Measurements from ENCODE around the gene NOL6.

The NOL6 gene

GRCh38 chr9:33480106-33480505 lies 6.4 kb upstream of the NOL6 start:
- no peak for TF ChIP-seq CTCF (IDR thresholded peaks at IDR 0.05; ENCODE audit: control extremely low read depth, extremely low read depth, low read depth, missing control alignments)
- ChIA-PET POLR2A (no interaction called here), CTCF (interaction anchor here (0.6 to 10.0 kb wide), 4 partner anchors 12 to 65 kb away, joined by 3 to 98 read pairs (median 4); no protein-coding TSS in a partner anchor)
- no peak for DNase-seq (ENCODE audit: extremely low spot score)

- POLR2A ChIA-PET, result no interaction called here
- DNase-seq (ENCODE audit: extremely low spot score), result no peak
- CTCF ChIA-PET, result interaction anchor here (1.1 to 10.0 kb wide), 2 partner anchors 12 to 26 kb away, joined by 3 to 98 read pairs; no protein-coding TSS in a partner anchor
- TF ChIP-seq CTCF (IDR thresholded peaks at IDR 0.05; ENCODE audit: control extremely low read depth, extremely low read depth, low read depth, missing control alignments), result no peak
These were observed 2.8 kb upstream of the NOL6 start for GRCh38 chr9:33476503-33476902.

GRCh38 chr9:33475357-33475756 lies 1.6 kb upstream of the NOL6 start:
- POLR2A ChIA-PET, result no interaction called here
- no peak for DNase-seq (ENCODE audit: extremely low spot score)
- TF ChIP-seq CTCF (IDR thresholded peaks at IDR 0.05; ENCODE audit: control extremely low read depth, extremely low read depth, low read depth, missing control alignments), result no peak
- CTCF ChIA-PET, result interaction anchor here (1.3 to 10.0 kb wide), 4 partner anchors 11 to 72 kb away, joined by 5 to 98 read pairs (median 6); no protein-coding TSS in a partner anchor

GRCh38 chr9:33472881-33473615 lies 676 bp downstream of the NOL6 start:
- TF ChIP-seq CTCF (IDR thresholded peaks at IDR 0.05; ENCODE audit: control extremely low read depth, extremely low read depth, low read depth, missing control alignments), result no peak
- ChIA-PET POLR2A (interaction anchor here (0.6 to 2.0 kb wide), 8 partner anchors 9 to 183 kb away, joined by 3 to 17 read pairs (median 4); partner anchors contain the start of genes AQP3 and NFX1), CTCF (interaction anchor here (0.9 to 10.0 kb wide), 10 partner anchors 9 to 186 kb away, joined by 3 to 98 read pairs (median 6); no protein-coding TSS in a partner anchor)
- DNase-seq (ENCODE audit: extremely low spot score), result peak; percentile 3

- ChIA-PET POLR2A (interaction anchor here (0.7 to 1.1 kb wide), 2 partner anchors 18 to 169 kb away, joined by 3 read pairs; no protein-coding TSS in a partner anchor), CTCF (interaction anchor here (1.2 to 10.0 kb wide), 7 partner anchors 8 to 185 kb away, joined by 4 to 98 read pairs (median 10); no protein-coding TSS in a partner anchor)
- TF ChIP-seq CTCF (IDR thresholded peaks at IDR 0.05; ENCODE audit: control extremely low read depth, extremely low read depth, low read depth, missing control alignments), result no peak
- no peak for DNase-seq (ENCODE audit: extremely low spot score)
These were observed 1.4 kb downstream of the NOL6 start for GRCh38 chr9:33472171-33472880.

GRCh38 chr9:33471361-33471760 lies 2.4 kb downstream of the NOL6 start:
- no peak for DNase-seq (ENCODE audit: extremely low spot score)
- TF ChIP-seq CTCF (IDR thresholded peaks at IDR 0.05; ENCODE audit: control extremely low read depth, extremely low read depth, low read depth, missing control alignments), result no peak
- CTCF ChIA-PET, result interaction anchor here (1.2 to 5.0 kb wide), 3 partner anchors 18 to 56 kb away, joined by 4 to 37 read pairs (median 7); no protein-coding TSS in a partner anchor
- POLR2A ChIA-PET, result no interaction called here

All from GM10248 (cell line).